NOMO-1 treated with dmso at 0.1 percent for 144 hours (cell line): Measurements from ENCODE around the gene PDE4D.
"Not testable (repeated sequence)": the region's sequence is repeated elsewhere in the genome, so short reads cannot be mapped to it uniquely, and the experiment has no call there.

Experiments
- DNase-seq: peaks from one replicate; lab custom pipeline; 2025; ENCODE audit not compliant: unreplicated experiment; lab: John Stamatoyannopoulos, UW

Gene PDE4D

GRCh38 chr5:59618644-59619043 lies 274.9 kb downstream of the PDE4D start:
- DNase-seq, result no peak

- no peak for DNase-seq
Observed at GRCh38 chr5:59617186-59617771, 276.2 kb downstream of the PDE4D start.

DNA sequence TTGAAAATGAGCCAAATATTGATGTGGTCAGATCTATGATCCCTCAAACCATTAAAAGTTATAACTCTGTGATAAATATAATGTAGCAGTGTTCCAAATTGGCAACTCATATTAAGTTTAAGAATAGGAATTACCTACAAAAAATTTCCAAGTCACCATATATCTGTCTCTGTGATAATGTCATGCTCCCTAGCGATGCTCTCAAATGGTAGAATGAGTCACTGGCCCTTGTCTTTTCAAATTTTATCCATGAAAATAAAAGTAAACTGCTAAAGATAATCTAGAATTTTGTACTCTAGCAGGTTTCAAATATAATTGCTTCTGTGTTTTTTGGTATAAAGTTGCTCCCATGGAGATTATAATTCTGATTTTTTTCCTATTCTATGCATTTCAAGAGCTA lies 277.1 kb downstream of the PDE4D start:
- DNase-seq, result no peak

GRCh38 chr5:59615272-59615671 lies 278.3 kb downstream of the PDE4D start:
- no peak for DNase-seq

DNA sequence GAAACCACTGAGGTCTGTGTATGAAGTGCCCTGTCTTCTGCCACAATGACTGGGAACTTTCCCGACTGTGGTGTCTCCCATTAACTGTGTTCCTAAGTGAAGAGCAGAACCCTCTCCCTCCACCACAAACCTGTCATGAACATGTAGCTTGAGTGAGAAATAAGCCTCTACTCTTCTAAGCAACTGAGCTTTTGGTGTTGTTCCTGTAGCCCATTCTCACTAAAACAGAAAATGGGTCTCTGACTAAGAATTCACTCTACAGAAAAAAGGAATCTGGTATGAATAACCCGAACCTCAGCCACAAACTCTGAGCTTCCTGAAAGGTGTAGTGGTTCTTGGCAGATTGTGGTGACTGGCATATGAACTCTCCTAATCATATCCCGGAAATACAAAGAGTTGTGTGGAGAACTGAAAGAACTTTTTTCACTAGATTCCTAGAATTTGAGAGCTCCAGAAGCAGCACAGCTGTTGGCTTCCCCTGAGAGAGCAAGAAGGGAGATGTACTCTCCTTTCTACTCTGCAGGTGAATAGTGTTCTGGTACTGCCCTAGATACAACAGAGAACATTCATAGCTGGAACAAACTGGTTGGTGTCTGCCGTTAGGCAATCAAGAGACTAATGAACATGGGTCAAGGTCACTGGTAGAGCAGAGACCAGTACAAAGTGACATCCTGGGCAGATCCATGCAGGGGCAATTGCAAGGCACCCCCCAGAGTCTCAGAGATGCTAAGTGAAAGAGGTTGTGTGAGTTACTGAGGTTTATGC lies 283.8 kb downstream of the PDE4D start:
- no peak for DNase-seq

DNA sequence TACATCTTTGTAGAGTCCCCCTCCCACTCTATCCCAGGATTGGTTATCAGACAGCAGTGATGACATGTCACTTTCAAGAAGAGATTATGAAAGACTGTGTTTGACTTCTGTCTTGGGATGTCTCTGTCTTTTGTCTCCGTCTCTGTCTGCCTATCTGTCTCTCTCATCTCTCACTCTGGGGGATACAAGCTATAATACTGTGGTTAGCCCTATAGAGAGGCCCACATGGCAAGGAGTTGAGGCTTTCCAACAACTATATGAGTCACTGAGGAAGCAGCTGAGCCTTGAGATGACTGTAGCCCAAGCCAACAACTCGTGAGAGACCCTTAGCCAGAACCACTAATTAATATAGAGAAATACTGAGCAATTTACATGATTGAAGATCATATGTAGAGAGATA lies 284.8 kb downstream of the PDE4D start:
- DNase-seq, result no peak

GRCh38 chr5:59607138-59607765 lies 286.3 kb downstream of the PDE4D start:
- no peak for DNase-seq

- DNase-seq, result no peak
Observed at GRCh38 chr5:59605915-59606314, 287.6 kb downstream of the PDE4D start.

DNA sequence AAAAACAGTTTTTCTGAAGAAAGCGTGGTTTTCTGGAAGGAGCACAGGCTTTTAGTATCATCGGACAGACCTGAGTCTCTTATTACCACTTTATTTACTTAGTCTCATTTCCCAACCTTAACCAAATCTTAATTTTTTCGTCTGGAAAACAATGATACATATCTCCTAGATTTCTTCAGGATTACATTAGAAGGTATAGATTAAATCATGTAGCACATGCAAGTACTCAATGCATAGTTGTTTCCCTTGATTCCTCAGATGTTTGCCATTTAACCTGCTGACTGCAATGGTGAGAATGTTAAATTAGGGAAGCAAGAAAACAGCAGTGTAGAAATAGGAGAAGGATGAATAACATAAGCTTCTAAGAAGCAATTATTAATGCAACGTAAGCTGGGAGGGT lies 289.4 kb downstream of the PDE4D start:
- no peak for DNase-seq

DNA sequence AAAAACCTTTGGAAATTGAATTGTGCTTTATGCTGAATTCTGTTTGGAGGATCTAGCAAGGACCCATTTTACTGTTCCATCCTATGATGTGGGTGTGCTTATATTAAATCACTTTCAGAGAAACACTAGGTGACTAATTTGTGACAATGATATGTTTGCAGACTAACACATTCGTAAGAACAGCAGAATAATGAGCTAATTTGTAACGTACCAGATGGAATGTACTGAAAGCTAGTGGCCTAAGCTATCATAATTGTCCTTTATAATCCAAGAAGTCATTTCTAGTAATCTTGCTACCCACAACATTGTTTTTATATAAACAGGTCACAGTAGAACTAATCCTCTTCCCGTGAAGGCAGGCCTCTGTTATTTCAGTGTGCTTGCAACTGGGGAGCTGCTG lies 292.5 kb downstream of the PDE4D start:
- DNase-seq, result no peak

DNA sequence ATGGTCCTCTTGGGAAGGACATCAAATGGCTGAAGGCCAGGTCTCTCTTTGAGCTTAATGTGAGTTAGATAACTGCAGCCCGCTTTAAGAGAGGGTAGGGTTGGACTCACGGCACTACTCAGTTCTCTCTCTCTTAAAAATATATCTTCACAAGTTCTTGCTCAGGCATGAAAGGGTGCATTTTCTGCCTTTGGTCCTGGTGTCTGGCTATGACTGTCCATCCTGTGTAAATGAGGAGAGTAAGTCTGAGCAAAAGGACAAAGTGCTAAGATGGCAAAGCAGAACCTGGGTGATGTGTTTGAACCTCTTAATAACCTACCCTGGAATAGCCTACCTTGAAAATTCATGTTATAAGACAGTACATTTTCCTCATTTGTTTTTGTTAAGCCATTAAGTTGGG lies 293.4 kb downstream of the PDE4D start:
- DNase-seq, result no peak

DNA sequence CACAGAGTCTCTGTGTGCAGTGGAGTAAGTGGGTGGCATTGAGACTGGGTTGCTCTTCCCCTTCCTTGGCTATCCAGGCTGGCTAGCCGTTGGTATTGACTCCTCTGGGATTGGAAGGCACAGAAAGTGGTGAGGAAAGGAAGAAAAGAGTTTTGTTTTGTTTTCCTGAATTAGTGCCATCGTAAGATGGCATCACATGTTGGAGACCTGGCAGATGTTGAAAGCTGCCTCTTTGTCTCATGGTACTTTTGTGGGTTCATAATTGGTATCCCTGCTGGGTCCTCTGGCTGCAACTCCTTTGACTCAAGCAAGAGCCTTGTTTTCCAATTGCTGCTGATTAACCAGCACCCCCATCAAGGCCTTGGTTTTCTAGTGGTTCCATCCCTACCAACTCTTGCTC lies 293.8 kb downstream of the PDE4D start:
- no peak for DNase-seq

GRCh38 chr5:59598547-59598874 lies 295.0 kb downstream of the PDE4D start:
- DNase-seq, result no peak

DNA sequence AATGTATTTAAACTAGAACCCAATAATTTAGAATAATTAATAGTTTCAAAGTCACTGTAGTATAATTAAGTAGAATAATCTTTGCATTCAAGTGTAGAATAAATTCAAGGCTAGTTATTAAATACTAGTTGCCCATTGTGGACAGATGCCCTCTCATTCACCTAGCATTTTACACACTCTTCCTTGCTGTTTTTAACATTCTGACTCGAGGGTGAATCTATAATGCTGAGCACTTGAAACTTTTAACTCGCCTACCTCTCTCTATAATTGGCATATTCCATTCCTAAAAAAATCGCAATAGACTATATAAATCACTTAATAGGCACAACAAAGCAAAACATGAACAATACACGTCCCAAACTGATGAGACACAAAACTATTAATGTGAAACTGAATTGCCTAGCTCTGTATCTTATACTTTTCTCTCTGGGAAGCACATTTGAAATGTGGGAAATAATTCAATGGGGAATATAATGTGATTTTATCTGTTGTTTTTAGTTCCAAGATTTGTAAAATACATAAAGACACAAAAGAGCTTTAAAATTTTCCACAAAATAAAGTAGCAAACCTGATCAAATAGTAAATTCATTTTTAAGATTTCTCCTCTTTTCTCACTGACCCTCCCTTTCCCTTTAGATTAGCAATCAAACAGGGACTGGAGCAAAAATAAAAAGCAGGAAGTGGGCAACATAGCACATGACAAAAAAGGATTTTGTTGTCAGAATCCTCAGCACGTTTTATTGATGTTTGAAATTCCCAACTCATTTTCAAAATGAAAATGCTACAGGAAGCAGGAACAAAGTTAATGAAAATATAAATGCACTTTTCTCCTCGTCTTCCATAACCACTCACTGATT lies 295.6 kb downstream of the PDE4D start:
- DNase-seq, result no peak

- peak; percentile 56 for DNase-seq
Observed at GRCh38 chr5:59596586-59597350, 296.8 kb downstream of the PDE4D start.

DNA sequence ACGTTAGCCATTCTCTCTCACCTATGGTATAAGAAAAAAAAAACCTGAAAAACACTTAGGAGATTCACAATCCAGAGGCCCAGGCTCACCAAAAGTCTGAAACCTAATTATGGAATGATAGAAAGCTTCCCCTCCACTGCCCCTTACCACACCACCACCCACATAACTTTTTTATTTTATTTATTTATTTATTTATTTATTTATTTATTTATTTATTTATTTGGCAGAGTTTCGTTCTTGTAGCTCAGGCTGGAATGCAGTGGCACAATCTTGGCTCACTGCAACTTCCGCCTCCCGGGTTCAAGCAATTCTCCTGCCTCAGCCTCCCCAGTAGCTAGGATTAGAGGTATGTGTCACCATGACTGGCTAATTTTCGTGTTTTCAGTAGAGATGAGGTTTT lies 299.4 kb downstream of the PDE4D start:
- not testable (repeated sequence) for DNase-seq

GRCh38 chr5:59593439-59594007 lies 300.0 kb downstream of the PDE4D start:
- no peak for DNase-seq

DNA sequence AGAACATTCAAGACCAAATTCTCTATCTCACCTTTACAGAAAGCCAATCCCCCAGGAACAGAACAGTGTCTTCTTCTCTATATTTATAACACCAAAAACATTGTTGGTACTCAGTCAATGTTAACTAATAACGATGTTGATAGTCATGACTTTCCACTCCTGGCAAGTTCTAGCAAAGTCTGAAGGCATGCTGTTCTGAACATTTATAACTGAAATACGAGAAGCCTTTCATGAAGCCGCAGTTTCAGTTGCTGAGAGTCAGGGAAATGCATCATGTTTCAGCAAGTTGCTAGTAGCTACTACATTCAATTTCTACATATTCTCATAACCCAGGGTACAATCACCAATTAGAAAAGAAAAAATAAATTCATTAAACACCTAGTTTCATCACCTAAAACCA lies 301.4 kb downstream of the PDE4D start:
- no peak for DNase-seq

GRCh38 chr5:59591162-59591561 lies 302.4 kb downstream of the PDE4D start:
- no peak for DNase-seq

DNA sequence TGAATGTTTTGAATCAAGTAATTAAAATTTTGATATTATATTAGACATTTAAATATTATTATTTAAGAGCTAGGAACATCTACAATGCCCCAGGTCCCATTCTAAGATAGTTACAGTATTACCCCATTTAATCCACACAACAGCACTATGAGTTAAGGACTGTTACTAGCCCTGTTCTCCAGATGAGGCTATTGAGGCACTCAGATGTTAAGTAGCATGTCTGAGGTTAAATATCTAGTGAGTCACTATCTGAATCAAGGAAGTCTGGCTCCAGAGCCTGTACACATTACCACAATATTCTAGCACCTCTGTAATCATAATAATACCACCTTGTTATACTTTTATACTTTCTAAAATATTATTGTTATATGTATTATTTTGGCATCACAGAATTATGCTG lies 304.6 kb downstream of the PDE4D start:
- DNase-seq, result no peak
